IMR-90 (cell line): Measurements from ENCODE around the gene GRM4. TPM values are rescaled to one million over a fixed set of nuclear protein-coding genes. Genes with fewer than 3 reads are reported as not detected.
A peak's percentile ranks its signal among the peaks of the same experiment; 100 is the strongest.

ENCODE experiments used
- ATAC-seq: fragments of 200-7000 bp; cut with Tn5 transposase; 2 replicates; pipeline ENCODE4 v1.9.1; 2020; ENCODE audit warnings: low read depth, mild to moderate bottlenecking, moderate library complexity
- BruUV-seq: library from RNA; stranded (reverse); fragments of 400-500 nt; replicated peaks from 2 replicates; lab custom pipeline; 2021; lab: Mats Ljungman, UMichigan
- CTCF ChIA-PET: fragments of 300-600 bp; formaldehyde crosslinking; extraction: SDS; loops from one replicate; lab custom pipeline; 2021; ENCODE audit warnings: antibody characterized with exemption; lab: Yijun Ruan, JAX
- POLR2A ChIA-PET: fragments of 300-600 bp; sonication (Branson Sonifier 250); formaldehyde crosslinking; loops from one replicate; lab custom pipeline; 2022; ENCODE audit warnings: antibody characterized with exemption; ENCODE audit not compliant: unreplicated experiment; lab: Charles Lee
- DNase-seq: peaks from one replicate; pipeline ENCODE4 v3.0.0; 2013
- H2AFZ ChIP-seq: replicated peaks from 2 replicates; pipeline ENCODE3; 2013; ENCODE audit warnings: low read length, mild to moderate bottlenecking; ENCODE audit not compliant: poor library complexity
- H2AK5ac ChIP-seq: 2 replicates; pipeline ENCODE4 v1.6.1; 2013; ENCODE audit warnings: low read depth, low read length, inconsistent platforms
- H2AK9ac ChIP-seq: replicated peaks from 2 replicates; pipeline ENCODE3; 2013; ENCODE audit warnings: mild to moderate bottlenecking, low read depth, low read length, moderate library complexity; ENCODE audit not compliant: poor library complexity
- H2BK120ac ChIP-seq: 2 replicates; pipeline ENCODE4 v1.6.1; 2013; ENCODE audit warnings: low read depth, low read length, inconsistent platforms
- H2BK15ac ChIP-seq: 3 replicates; pipeline ENCODE4 v1.6.1; 2013; ENCODE audit warnings: low read depth, low read length, inconsistent platforms
- H2BK20ac ChIP-seq: 2 replicates; pipeline ENCODE4 v1.6.1; 2013; ENCODE audit warnings: low read depth, mild to moderate bottlenecking, inconsistent platforms, low read length, moderate library complexity
- H2BK5ac ChIP-seq: 2 replicates; pipeline ENCODE4 v1.6.1; 2013; ENCODE audit warnings: mild to moderate bottlenecking, low read depth, low read length, inconsistent platforms; ENCODE audit not compliant: poor library complexity, severe bottlenecking
- H3K14ac ChIP-seq: replicated peaks from 2 replicates; pipeline ENCODE4 v1.6.1; 2013; ENCODE audit warnings: low read depth, low read length, inconsistent platforms
- H3K18ac ChIP-seq: 2 replicates; pipeline ENCODE4 v1.6.1; 2013; ENCODE audit warnings: low read depth, low read length, control low read depth
- H3K23ac ChIP-seq: 2 replicates; pipeline ENCODE4 v1.6.1; 2013; ENCODE audit warnings: low read depth, low read length, inconsistent platforms
- H3K27ac ChIP-seq: 2 replicates; pipeline ENCODE4 v1.5.1; 2013; ENCODE audit warnings: mild to moderate bottlenecking, control low read depth, low read length; ENCODE audit not compliant: insufficient read depth
- H3K27me3 ChIP-seq: 2 replicates; pipeline ENCODE4 v1.6.1; 2013; ENCODE audit warnings: low read length; ENCODE audit not compliant: control insufficient read depth, insufficient read depth
- H3K36me3 ChIP-seq: 2 replicates; pipeline ENCODE4 v1.6.1; 2013; ENCODE audit warnings: low read length, mixed read lengths; ENCODE audit not compliant: control insufficient read depth, insufficient read depth
- H3K4ac ChIP-seq: 2 replicates; pipeline ENCODE4 v1.6.1; 2013; ENCODE audit warnings: low read depth, low read length, inconsistent platforms
- H3K4me1 ChIP-seq: 2 replicates; pipeline ENCODE4 v1.6.1; 2013; ENCODE audit warnings: low read length, mixed read lengths; ENCODE audit not compliant: control insufficient read depth, insufficient read depth
- H3K4me2 ChIP-seq: 2 replicates; pipeline ENCODE4 v1.6.1; 2013; ENCODE audit warnings: low read depth, mild to moderate bottlenecking, control low read depth, low read length, moderate library complexity
- H3K4me3 ChIP-seq: 2 replicates; pipeline ENCODE4 v1.5.1; 2013; ENCODE audit warnings: low read depth, mild to moderate bottlenecking, control low read depth, low read length, moderate library complexity; ENCODE audit not compliant: insufficient read depth
- H3K56ac ChIP-seq: 2 replicates; pipeline ENCODE4 v1.6.1; 2013; ENCODE audit warnings: low read length, inconsistent platforms; ENCODE audit not compliant: insufficient read depth; ENCODE audit errors: extremely low read depth
- H3K79me1 ChIP-seq, 2 experiments: 2 replicates each; pipeline ENCODE4 v1.6.1; 2013; ENCODE audit warnings: low read length in 2 of 2, inconsistent platforms in 1 of 2, low read depth in 1 of 2
- H3K9ac ChIP-seq: 2 replicates; pipeline ENCODE4 v1.6.1; 2013; ENCODE audit warnings: low read depth, low read length, control low read depth
- H3K9me1 ChIP-seq: 2 replicates; pipeline ENCODE4 v1.6.1; 2013; ENCODE audit warnings: low read length, inconsistent platforms; ENCODE audit not compliant: insufficient read depth
- H3K9me3 ChIP-seq: 2 replicates; pipeline ENCODE4 v1.6.1; 2013; ENCODE audit warnings: low read length; ENCODE audit not compliant: control insufficient read depth, insufficient read depth
- H4K20me1 ChIP-seq: 2 replicates; pipeline ENCODE4 v1.6.1; 2013; ENCODE audit warnings: low read length, inconsistent platforms; ENCODE audit not compliant: insufficient read depth
- H4K5ac ChIP-seq: 2 replicates; pipeline ENCODE4 v1.6.1; 2013; ENCODE audit warnings: mild to moderate bottlenecking, low read depth, low read length, control low read depth
- H4K8ac ChIP-seq, 2 experiments: 2 replicates each; pipeline ENCODE4 v1.6.1; 2013; ENCODE audit warnings: low read depth in 2 of 2, low read length in 2 of 2, control low read depth in 1 of 2, inconsistent platforms in 1 of 2
- H4K91ac ChIP-seq: 2 replicates; pipeline ENCODE4 v1.6.1; 2013; ENCODE audit warnings: low read depth, low read length, inconsistent platforms; ENCODE audit not compliant: insufficient read depth
- BHLHE40 ChIP-seq: fragments of 150-350 bp; IDR thresholded peaks from 2 replicates; pipeline ENCODE4 v1.6.1; 2016; ENCODE audit warnings: mild to moderate bottlenecking, low read depth, low read length
- CEBPB ChIP-seq: IDR thresholded peaks from 2 replicates; pipeline ENCODE4 v1.6.1; 2012; ENCODE audit warnings: low read depth, low read length, improper control_type of control experiment
- MAFK ChIP-seq: IDR thresholded peaks from 2 replicates; pipeline ENCODE4 v1.6.1; 2012; ENCODE audit warnings: low read depth, low read length, improper control_type of control experiment
- MXI1 ChIP-seq: IDR thresholded peaks from 2 replicates; pipeline ENCODE4 v1.6.1; 2012; ENCODE audit warnings: low read depth, mild to moderate bottlenecking, low read length, moderate library complexity, borderline replicate concordance
- RAD21 ChIP-seq: IDR thresholded peaks from 2 replicates; pipeline ENCODE4 v1.6.1; 2012; ENCODE audit warnings: low read length, improper control_type of control experiment
- dilution Hi-C: fragments of 300-500 bp; cut with HindIII; formaldehyde crosslinking; loops from one replicate; pipeline ENCODE4 v1.14.3; 2018; ENCODE audit warnings: low sequenced_read_pairs; ENCODE audit not compliant: unreplicated experiment
- in situ Hi-C: fragments of 300-500 bp; cut with MboI; formaldehyde crosslinking; loops from 3 replicates; pipeline ENCODE4 v1.14.3; 2019; ENCODE audit warnings: low sequenced_read_pairs, inconsistent platforms, mixed read lengths
- intact Hi-C: fragments of 100-400 bp; cut with micrococcal nuclease; formaldehyde crosslinking; loops from 2 replicates; pipeline ENCODE4 v1.10.0; 2022
- polyA plus RNA-seq, 3 experiments: library from polyadenylated mRNA; depleted of rRNA; stranded (reverse); fragments of >200 nt; gene quantifications; 2 replicates each; pipeline ENCODE4 v1.2.3, GENCODE V29; 2012; ENCODE audit warnings: low replicate concordance in 1 of 3
- total RNA-seq: library from RNA; depleted of rRNA; stranded (reverse); fragments of >200 nt; gene quantifications from 2 replicates; pipeline ENCODE4 v1.2.3, GENCODE V29; 2012

Gene GRM4
- total and polyA plus RNA-seq, 2 of the 4 experiments (the other 2 are of a cell fraction): 0.02 TPM; not detected in 1

- TF ChIP-seq MAFK: no peak
- no peak for TF ChIP-seq CEBPB
- TF ChIP-seq RAD21: no peak
- no peak for TF ChIP-seq BHLHE40
- TF ChIP-seq MXI1: no peak
- Histone ChIP-seq H4K5ac (no peak overlapping the region), H3K23ac (no peak overlapping the region), H3K4ac (no peak overlapping the region), H3K9me1 (peaks cover 10% of the 10 kb centered on the region), H2BK20ac (no peak overlapping the region), H3K14ac (no peak overlapping the region), H3K4me1 (no peaks in the 10 kb centered on the region), H2AK9ac (no peak overlapping the region), H2BK120ac (no peak overlapping the region), H3K9ac (no peak overlapping the region), H3K27ac (no peak overlapping the region), H3K9me3 (no peaks in the 10 kb centered on the region), H4K8ac (no peak overlapping the region), H2BK5ac (peak overlapping the region; percentile 84), H3K18ac (no peak overlapping the region), H3K27me3 (peaks cover 28% of the 10 kb centered on the region; the same call in 1 of the 2 replicates), H4K20me1 (no peaks in the 10 kb centered on the region), H2BK15ac (no peak overlapping the region), H2AK5ac (no peak overlapping the region), H4K91ac (no peak overlapping the region), H3K4me2 (no peak overlapping the region), H3K56ac (no peak overlapping the region), H3K36me3 (no peaks in the 10 kb centered on the region), H3K79me1 (no peaks in the 10 kb centered on the region), H3K4me3 (no peak overlapping the region), H2AFZ (no peak overlapping the region)
- DNase-seq (no peak), ATAC-seq (no peak)
- no TSS peak for BruUV-seq
- POLR2A ChIA-PET: no interaction called here
- intact Hi-C loops (no loop called here), dilution Hi-C loops (no loop called here), in situ Hi-C loops (no loop called here)
- CTCF ChIA-PET: no interaction called here
Measured at GRCh38 chr6:34072727-34073126, 73.2 kb downstream of the GRM4 start.
